ENCODE data around the gene MEGF6. TPM values are rescaled to one million over a fixed set of nuclear protein-coding genes. Genes with fewer than 3 reads are reported as not detected.

The MEGF6 gene
- total and polyA plus RNA-seq, 9 of the 15 experiments (the other 6 are each of a cell fraction or from before 2014, with no cell fraction given) = 0.03 to 1.7 (median 0.24) TPM; not detected in 3

- Histone ChIP-seq H3K9me1 (ENCODE audit: control insufficient read depth, insufficient read depth, low read length) (no peaks in the 10 kb centered on the region), H3K4me3 (no peak overlapping the region), H3K27me3 (ENCODE audit: control insufficient read depth in 2 of 2, insufficient read depth in 2 of 2, low read length in 2 of 2) (peaks cover 11 to 31% of the 10 kb centered on the region in 2 experiments; a peak in 3 of 5 replicates), H4K20me1 (replicated peaks; ENCODE audit: control insufficient read depth, insufficient read depth, low read length) (0 out of 2 replicates have a peak, but pooled peaks cover 5% of the 10 kb centered on the region), H3K4me1 (replicated peaks in 1 of 2; ENCODE audit: control insufficient read depth in 2 of 2, insufficient read depth in 2 of 2, low read length in 2 of 2) (peaks cover 0 to 11% of the 10 kb centered on the region in 2 experiments; a peak in 2 of 5 replicates), H3K9ac (ENCODE audit: insufficient read depth in 1 of 2, low read depth in 2 of 2, low read length in 2 of 2) (no peak overlapping the region), H3K79me2 (ENCODE audit: control insufficient read depth, insufficient read depth, low read length) (no peaks in the 10 kb centered on the region), H3K9me3 (replicated peaks; ENCODE audit: control insufficient read depth, insufficient read depth, low read depth, low read length) (peaks cover 4% of the 10 kb centered on the region; the same call in 1 of the 2 replicates), H3K4me2 (ENCODE audit: insufficient read depth, low read length) (no peak overlapping the region), H3K36me3 (ENCODE audit: control insufficient read depth, insufficient read depth, low read length) (no peaks in the 10 kb centered on the region), H2AFZ (ENCODE audit: low read depth, low read length) (no peak overlapping the region), H3K27ac (ENCODE audit: extremely low read depth, low read depth, low read length) (no peak overlapping the region)
- intact Hi-C loops (cut with micrococcal nuclease) (no loop called here), in situ Hi-C loops (cut with MboI) (no loop called here)
- no TSS peak for BruUV-seq (replicated peaks)
- no peak for TF ChIP-seq ZBTB17 (CRISPR knock-in tag; IDR thresholded peaks at IDR 0.05)
- no peak for TF ChIP-seq ZC3H4 (CRISPR knock-in tag; IDR thresholded peaks at IDR 0.05; ENCODE audit: borderline replicate concordance)
- no peak for TF ChIP-seq MYBL2 (IDR thresholded peaks at IDR 0.05; ENCODE audit: low read depth)
- TF ChIP-seq MYBL2 (CRISPR knock-in tag; IDR thresholded peaks at IDR 0.05; ENCODE audit: borderline replicate concordance) = peak; percentile 30; the same call in 1 of the 2 replicates
- TF ChIP-seq MAX (CRISPR knock-in tag; IDR thresholded peaks at IDR 0.05) = peak; percentile 72; the same call in 1 of the 2 replicates
- TF ChIP-seq EGR1 (conservative IDR thresholded peaks at IDR 0.05) = 0 out of 2 replicates have a peak, but pooled peaks have one; percentile 15
- 13% methylated on average over 19 of the region's 19 CpGs for WGBS (ENCODE audit: insufficient coverage, low coverage, missing lambda C conversion rate)
- ATAC-seq (no peak), FAIRE-seq (no peak), DNase-seq (ENCODE audit: extremely low read depth in 1 of 4, low spot score in 3 of 4) (no peak)
- ChIA-PET POLR2A (no interaction called here), CTCF (ENCODE audit: low intra/inter-chr PET ratio) (no interaction called here)
Measured at GRCh38 chr1:3585940-3586568, 25.3 kb downstream of the MEGF6 start.

All from K562 (cell line).